ENCODE data around the gene SAMD4A. TPM values are rescaled to one million over a fixed set of nuclear protein-coding genes. Genes with fewer than 3 reads are reported as not detected.
"Not testable (repeated sequence)": the region's sequence is repeated elsewhere in the genome, so short reads cannot be mapped to it uniquely, and the experiment has no call there.

The SAMD4A gene
- polyA plus RNA-seq, 3 donors = 3.2 to 8.6 (median 4.2) TPM

- Histone ChIP-seq H3K27ac (ENCODE audit: low read depth in 1 of 2, low read length in 2 of 2) (no peak overlapping the region), H3K36me3 (replicated peaks in 1 of 2; ENCODE audit: control insufficient read depth in 1 of 2, insufficient read depth in 2 of 2, low read length in 2 of 2) (no peaks in the 10 kb centered on the region), H3K9ac (ENCODE audit: insufficient read depth, low read length, poor library complexity, severe bottlenecking) (no peak overlapping the region), H3K9me3 (replicated peaks in 1 of 2; ENCODE audit: control insufficient read depth in 1 of 2, insufficient read depth in 1 of 2, low read length in 2 of 2) (no peaks in the 10 kb centered on the region), H3K4me1 (ENCODE audit: control insufficient read depth in 1 of 2, insufficient read depth in 2 of 2, low read length in 2 of 2) (no peaks in the 10 kb centered on the region), H3K79me2 (ENCODE audit: insufficient read depth, low read length) (no peaks in the 10 kb centered on the region), H3K4me2 (replicated peaks; ENCODE audit: extremely low read depth, low read length, poor library complexity, severe bottlenecking) (no peak overlapping the region), H3K4me3 (replicated peaks in 1 of 3; ENCODE audit: low read depth in 2 of 3, low read length in 3 of 3) (no peak overlapping the region), H3K27me3 (ENCODE audit: control insufficient read depth in 2 of 2, insufficient read depth in 2 of 2, low read length in 2 of 2) (no peaks in the 10 kb centered on the region), H2AFZ (ENCODE audit: insufficient read depth, low read depth, low read length, poor library complexity, severe bottlenecking) (no peak overlapping the region), H4K20me1 (ENCODE audit: insufficient read depth, low read length) (no peaks in the 10 kb centered on the region)
- Mint-ChIP-seq H3K27me3 (ENCODE audit: low read depth in 3 of 3) (peaks cover 0 to 7% (median 4%) of the 10 kb centered on the region in 3 donors), H3K4me3 (no peak overlapping the region), H3K27ac (no peak overlapping the region), H3K4me1 (no peaks in the 10 kb centered on the region), H3K9me3 (no peaks in the 10 kb centered on the region), H3K36me3 (no peaks in the 10 kb centered on the region)
- WGBS (ENCODE audit: insufficient coverage) = 90% methylated on average over 2 of the region's 4 CpGs
- DNase-seq = no peak
- intact Hi-C loops (cut with micrococcal nuclease) = no loop called here
- no peak for TF ChIP-seq CTCF (IDR thresholded peaks at IDR 0.05)
Observed at GRCh38 chr14:54749180-54749579, 182.3 kb downstream of the SAMD4A start.

DNA sequence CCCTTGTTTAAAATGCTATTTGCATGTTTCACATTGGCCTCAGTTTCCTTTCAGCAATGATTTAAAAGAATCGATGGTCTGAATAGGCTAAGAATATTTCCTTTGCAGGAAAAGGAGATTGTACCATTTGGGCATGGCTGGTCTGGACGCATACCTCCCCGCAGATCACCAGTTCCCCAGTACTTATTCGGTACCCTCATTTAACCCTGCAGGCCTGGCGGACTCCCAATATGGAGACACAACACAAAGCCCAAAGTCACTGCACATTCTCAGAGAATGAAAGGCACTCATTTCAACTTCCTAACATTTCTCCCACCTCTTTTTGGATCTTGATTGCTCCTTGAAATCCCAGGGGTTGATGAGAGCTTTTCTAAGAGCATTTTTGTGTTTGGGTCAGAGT, 182.8 kb downstream of the SAMD4A start:
- Mint-ChIP-seq H3K9me3 (no peaks in the 10 kb centered on the region), H3K27ac (no peak overlapping the region), H3K4me1 (no peaks in the 10 kb centered on the region), H3K27me3 (ENCODE audit: low read depth in 3 of 3) (peaks cover 0 to 5% (median 4%) of the 10 kb centered on the region in 3 donors), H3K4me3 (no peak overlapping the region), H3K36me3 (no peaks in the 10 kb centered on the region)
- H3K4me3 ChIP-seq (replicated peaks in 1 of 3; ENCODE audit: low read depth in 2 of 3, low read length in 3 of 3) = no peak overlapping the region
- no peaks in the 10 kb centered on the region for H3K27me3 ChIP-seq (ENCODE audit: control insufficient read depth in 2 of 2, insufficient read depth in 2 of 2, low read length in 2 of 2)
- H3K4me2 ChIP-seq (replicated peaks; ENCODE audit: extremely low read depth, low read length, poor library complexity, severe bottlenecking) = no peak overlapping the region
- no peak for DNase-seq
- 96% methylated on average over 4 of the region's 5 CpGs for WGBS (ENCODE audit: insufficient coverage)
- H3K27ac ChIP-seq (ENCODE audit: low read depth in 1 of 2, low read length in 2 of 2) = no peak overlapping the region
- H3K9ac ChIP-seq (ENCODE audit: insufficient read depth, low read length, poor library complexity, severe bottlenecking) = no peak overlapping the region
- no peak for TF ChIP-seq CTCF (IDR thresholded peaks at IDR 0.05)
- H3K36me3 ChIP-seq (replicated peaks in 1 of 2; ENCODE audit: control insufficient read depth in 1 of 2, insufficient read depth in 2 of 2, low read length in 2 of 2) = no peaks in the 10 kb centered on the region
- H3K4me1 ChIP-seq (ENCODE audit: control insufficient read depth in 1 of 2, insufficient read depth in 2 of 2, low read length in 2 of 2) = no peaks in the 10 kb centered on the region
- H4K20me1 ChIP-seq (ENCODE audit: insufficient read depth, low read length) = no peaks in the 10 kb centered on the region
- intact Hi-C loops (cut with micrococcal nuclease) = no loop called here
- no peaks in the 10 kb centered on the region for H3K9me3 ChIP-seq (replicated peaks in 1 of 2; ENCODE audit: control insufficient read depth in 1 of 2, insufficient read depth in 1 of 2, low read length in 2 of 2)
- H3K79me2 ChIP-seq (ENCODE audit: insufficient read depth, low read length) = no peaks in the 10 kb centered on the region
- no peak overlapping the region for H2AFZ ChIP-seq (ENCODE audit: insufficient read depth, low read depth, low read length, poor library complexity, severe bottlenecking)

- H4K20me1 ChIP-seq (ENCODE audit: insufficient read depth, low read length); H3K9ac ChIP-seq (ENCODE audit: insufficient read depth, low read length, poor library complexity, severe bottlenecking); H3K4me3 Mint-ChIP-seq; H3K4me2 ChIP-seq (replicated peaks; ENCODE audit: extremely low read depth, low read length, poor library complexity, severe bottlenecking); H3K79me2 ChIP-seq (ENCODE audit: insufficient read depth, low read length); H3K27ac Mint-ChIP-seq; DNase-seq; H3K4me1 Mint-ChIP-seq; H3K27me3 Mint-ChIP-seq (ENCODE audit: low read depth in 3 of 3); H3K36me3 ChIP-seq (replicated peaks in 1 of 2; ENCODE audit: control insufficient read depth in 1 of 2, insufficient read depth in 2 of 2, low read length in 2 of 2); H3K4me1 ChIP-seq (ENCODE audit: control insufficient read depth in 1 of 2, insufficient read depth in 2 of 2, low read length in 2 of 2); H3K4me3 ChIP-seq (replicated peaks in 1 of 3; ENCODE audit: low read depth in 2 of 3, low read length in 3 of 3); H3K27ac ChIP-seq (ENCODE audit: low read depth in 1 of 2, low read length in 2 of 2); intact Hi-C loops (cut with micrococcal nuclease); H2AFZ ChIP-seq (ENCODE audit: insufficient read depth, low read depth, low read length, poor library complexity, severe bottlenecking); H3K27me3 ChIP-seq (ENCODE audit: control insufficient read depth in 2 of 2, insufficient read depth in 2 of 2, low read length in 2 of 2); H3K9me3 ChIP-seq (replicated peaks in 1 of 2; ENCODE audit: control insufficient read depth in 1 of 2, insufficient read depth in 1 of 2, low read length in 2 of 2); H3K36me3 Mint-ChIP-seq; H3K9me3 Mint-ChIP-seq: not testable (repeated sequence)
- WGBS (ENCODE audit: insufficient coverage) = no CpG with 5 or more reads among the region's 9 CpGs
Observed at GRCh38 chr14:54752611-54753010, 185.7 kb downstream of the SAMD4A start.
